GM10248 (cell line): ENCODE measurements around the gene APPL2.

ENCODE experiments used
- CTCF ChIA-PET: fragments of 300-600 bp; sonication (Branson Sonifier 250); formaldehyde crosslinking; extraction: SDS; loops from one replicate; lab custom pipeline; 2021; ENCODE audit warnings: antibody characterized with exemption; lab: Yijun Ruan, JAX
- POLR2A ChIA-PET: fragments of 350-650 bp; sonication (Branson Sonifier 250); formaldehyde crosslinking; extraction: SDS; loops from one replicate; lab custom pipeline; 2020; ENCODE audit warnings: antibody characterized with exemption; lab: Yijun Ruan, JAX
- DNase-seq: peaks from one replicate; pipeline ENCODE4 v3.0.0; 2012; ENCODE audit errors: extremely low spot score
- CTCF ChIP-seq: IDR thresholded peaks from 2 replicates; pipeline ENCODE4 v1.5.1; 2012; ENCODE audit warnings: mild to moderate bottlenecking, low read depth; ENCODE audit errors: extremely low read depth, missing control alignments, control extremely low read depth

The APPL2 gene

DNA sequence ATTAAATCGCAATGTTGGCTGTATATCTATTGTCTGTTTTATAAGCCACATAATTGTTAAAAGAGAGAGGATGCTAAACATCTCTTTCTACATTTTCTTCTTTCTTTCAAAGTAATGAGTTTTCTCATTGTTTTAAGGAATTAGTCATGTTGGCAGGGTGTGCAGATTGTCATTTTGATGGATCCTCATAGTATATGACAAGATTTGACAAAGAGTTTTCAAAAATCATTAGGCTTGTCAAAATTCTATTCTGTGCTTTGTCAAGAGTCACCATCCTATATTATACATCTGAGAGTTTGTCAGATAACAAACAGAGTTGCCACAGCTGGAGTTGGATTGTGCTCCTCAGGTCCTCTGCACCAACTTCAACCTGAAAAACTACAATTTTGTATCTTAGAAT, 35.4 kb upstream of the APPL2 start:
- no peak for TF ChIP-seq CTCF
- CTCF ChIA-PET = no interaction called here
- DNase-seq = no peak
- POLR2A ChIA-PET = no interaction called here

- TF ChIP-seq CTCF = no peak
- ChIA-PET POLR2A (no interaction called here), CTCF (interaction anchor here (1.4 kb wide), 1 partner anchor 9 kb away, joined by 3 read pairs; no protein-coding TSS in a partner anchor)
- no peak for DNase-seq
Measured at GRCh38 chr12:105270671-105271255, 34.8 kb upstream of the APPL2 start.

- ChIA-PET POLR2A (no interaction called here), CTCF (interaction anchor here (1.2 to 1.6 kb wide), 3 partner anchors 12 to 23 kb away, joined by 3 to 4 read pairs (median 3); no protein-coding TSS in a partner anchor)
- TF ChIP-seq CTCF = no peak
- no peak for DNase-seq
Measured at GRCh38 chr12:105267711-105268110, 31.7 kb upstream of the APPL2 start.

DNA sequence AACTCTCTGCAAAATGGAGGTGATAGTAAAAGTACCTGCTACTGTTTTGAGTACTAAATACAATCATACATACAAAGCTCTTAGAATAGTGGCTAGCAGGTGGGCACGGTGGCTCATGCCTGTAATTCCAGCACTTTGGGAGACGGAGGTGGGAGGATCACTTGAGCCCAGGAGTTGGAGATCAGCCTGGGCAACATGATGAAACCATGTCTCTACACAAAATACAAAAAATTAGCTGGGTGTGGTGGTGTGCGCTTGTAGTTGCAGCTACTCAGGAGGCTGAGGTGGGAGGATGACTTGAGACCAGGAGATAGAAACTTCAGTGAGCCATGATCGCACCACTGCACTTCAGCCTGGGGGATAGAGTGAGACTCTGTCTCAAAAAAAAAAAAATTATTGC, 28.8 kb upstream of the APPL2 start:
- no peak for DNase-seq
- no peak for TF ChIP-seq CTCF
- ChIA-PET CTCF (no interaction called here), POLR2A (no interaction called here)

DNA sequence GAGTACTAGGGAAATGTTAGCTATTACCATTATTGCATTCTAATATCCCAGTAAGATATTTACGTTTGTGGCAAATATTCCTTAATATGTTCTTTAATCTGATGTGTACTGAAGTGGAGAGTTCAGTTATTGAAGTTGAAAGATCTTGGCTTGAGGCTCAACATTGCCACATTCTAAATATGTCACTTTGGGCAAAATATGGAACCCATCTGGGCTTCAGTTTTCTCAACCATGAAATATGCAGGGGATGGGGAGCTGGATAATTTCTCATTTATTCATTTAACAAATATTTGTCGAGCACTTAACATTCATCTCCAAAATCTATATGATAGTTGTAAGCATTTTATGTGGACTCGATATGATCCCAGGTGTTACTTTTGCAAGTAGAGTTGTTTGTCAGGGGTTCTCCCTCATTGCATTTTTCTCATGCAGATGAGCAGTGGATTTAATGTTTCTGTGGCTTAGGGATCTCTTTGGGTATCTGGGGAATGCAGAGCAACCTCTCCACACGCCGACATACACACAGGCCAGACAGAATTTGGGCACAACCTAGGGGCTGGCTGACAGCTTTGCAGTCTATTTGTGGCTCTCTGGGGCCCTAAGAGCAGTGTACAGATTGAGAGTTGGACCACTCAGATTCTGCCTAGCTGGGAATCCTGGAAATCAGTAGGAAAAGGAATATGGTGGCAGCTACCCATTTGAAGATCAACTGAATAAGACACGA, 26.6 kb upstream of the APPL2 start:
- DNase-seq = no peak
- ChIA-PET POLR2A (no interaction called here), CTCF (interaction anchor here (0.8 kb wide), 1 partner anchor 11 kb away, joined by 3 read pairs; no protein-coding TSS in a partner anchor)
- no peak for TF ChIP-seq CTCF

- DNase-seq = no peak
- TF ChIP-seq CTCF = no peak
- ChIA-PET CTCF (interaction anchor here (1.0 to 1.3 kb wide), 3 partner anchors 19 to 97 kb away, joined by 3 to 4 read pairs (median 3); no protein-coding TSS in a partner anchor), POLR2A (interaction anchor here (0.6 kb wide), 1 partner anchor 73 kb away, joined by 4 read pairs; no protein-coding TSS in a partner anchor)
Measured at GRCh38 chr12:105261010-105261409, 25.0 kb upstream of the APPL2 start.
